ENCODE measurements around the gene LZTR1. TPM values are rescaled to one million over a fixed set of nuclear protein-coding genes. Genes with fewer than 3 reads are reported as not detected.

Gene LZTR1
- total RNA-seq, 1 experiment from 2014 or later: 37.2 TPM

- Mint-ChIP-seq H3K27me3 (ENCODE audit: insufficient read depth, unreplicated experiment) (no peaks in the 10 kb centered on the region), H3K4me3 (ENCODE audit: unreplicated experiment) (no peak overlapping the region), H3K27ac (ENCODE audit: unreplicated experiment) (no peak overlapping the region), H3K36me3 (ENCODE audit: insufficient read depth, unreplicated experiment) (no peaks in the 10 kb centered on the region), H3K4me1 (ENCODE audit: low read depth, unreplicated experiment) (no peaks in the 10 kb centered on the region), H3K9me3 (ENCODE audit: unreplicated experiment) (peaks cover 8% of the 10 kb centered on the region)
- no TSS peak for BruUV-seq (replicated peaks)
- no peak for DNase-seq
- H3K9me3 ChIP-seq: 0 out of 2 replicates have a peak, but pooled peaks cover 3% of the 10 kb centered on the region
- CTCF ChIA-PET: no interaction called here
- H3K27me3 ChIP-seq (replicated peaks; ENCODE audit: control insufficient read depth, insufficient read depth, low read length): no peaks in the 10 kb centered on the region; the same call in 1 of the 2 replicates
- POLR2A ChIA-PET: no interaction called here
- TF ChIP-seq CTCF (IDR thresholded peaks at IDR 0.05; ENCODE audit: insufficient read depth in 1 of 2, low read depth in 1 of 2, low read length in 1 of 2, severe bottlenecking in 1 of 2, unreplicated experiment in 1 of 2): no peak
- peaks cover 7% of the 10 kb centered on the region; the same call in 1 of the 2 replicates for H3K4me1 ChIP-seq
- intact Hi-C loops (cut with micrococcal nuclease; ENCODE audit: unreplicated experiment): no loop called here
- no peaks in the 10 kb centered on the region for H3K36me3 ChIP-seq (ENCODE audit: control insufficient read depth, insufficient read depth, low read length)
- H3K4me3 ChIP-seq (ENCODE audit: low read depth, low read length): no peak overlapping the region
Measured at GRCh38 chr22:20976291-20976877, 5.7 kb upstream of the LZTR1 start.

DNA sequence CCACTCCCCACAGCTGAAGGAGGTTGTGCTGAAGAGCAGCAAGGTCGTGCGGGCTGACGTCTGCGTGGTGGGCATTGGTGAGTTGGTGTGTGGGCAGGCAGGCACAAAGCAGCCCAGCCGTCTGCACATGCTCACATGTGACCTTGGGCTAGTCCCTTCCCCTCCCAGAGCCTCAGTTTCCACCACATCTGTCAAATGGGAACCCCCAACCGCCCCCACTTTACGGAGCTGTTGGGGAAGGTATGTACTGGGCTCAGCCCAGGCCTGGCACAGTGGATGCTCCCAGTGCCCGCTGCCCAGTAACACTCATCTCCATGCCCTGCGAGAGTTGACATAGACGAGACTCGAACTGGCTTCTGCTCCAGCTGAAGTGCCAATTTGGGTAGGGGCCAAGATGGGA is 5.1 kb upstream of the LZTR1 start:
- H3K27ac Mint-ChIP-seq (ENCODE audit: unreplicated experiment): no peak overlapping the region
- no peak for TF ChIP-seq CTCF (IDR thresholded peaks at IDR 0.05; ENCODE audit: insufficient read depth in 1 of 2, low read depth in 1 of 2, low read length in 1 of 2, severe bottlenecking in 1 of 2, unreplicated experiment in 1 of 2)
- H3K36me3 Mint-ChIP-seq (ENCODE audit: insufficient read depth, unreplicated experiment): peaks cover 5% of the 10 kb centered on the region
- Histone ChIP-seq H3K27me3 (replicated peaks; ENCODE audit: control insufficient read depth, insufficient read depth, low read length) (no peaks in the 10 kb centered on the region; the same call in 1 of the 2 replicates), H3K9me3 (0 out of 2 replicates have a peak, but pooled peaks cover 3% of the 10 kb centered on the region), H3K36me3 (ENCODE audit: control insufficient read depth, insufficient read depth, low read length) (no peaks in the 10 kb centered on the region), H3K4me1 (peaks cover 7% of the 10 kb centered on the region; the same call in 1 of the 2 replicates), H3K4me3 (ENCODE audit: low read depth, low read length) (no peak overlapping the region)
- peaks cover 8% of the 10 kb centered on the region for H3K9me3 Mint-ChIP-seq (ENCODE audit: unreplicated experiment)
- intact Hi-C loops (cut with micrococcal nuclease; ENCODE audit: unreplicated experiment): no loop called here
- BruUV-seq (replicated peaks): no TSS peak
- POLR2A ChIA-PET: no interaction called here
- H3K27me3 Mint-ChIP-seq (ENCODE audit: insufficient read depth, unreplicated experiment): no peaks in the 10 kb centered on the region
- no peak overlapping the region for H3K4me3 Mint-ChIP-seq (ENCODE audit: unreplicated experiment)
- CTCF ChIA-PET: no interaction called here
- no peak for DNase-seq
- no peaks in the 10 kb centered on the region for H3K4me1 Mint-ChIP-seq (ENCODE audit: low read depth, unreplicated experiment)

DNA sequence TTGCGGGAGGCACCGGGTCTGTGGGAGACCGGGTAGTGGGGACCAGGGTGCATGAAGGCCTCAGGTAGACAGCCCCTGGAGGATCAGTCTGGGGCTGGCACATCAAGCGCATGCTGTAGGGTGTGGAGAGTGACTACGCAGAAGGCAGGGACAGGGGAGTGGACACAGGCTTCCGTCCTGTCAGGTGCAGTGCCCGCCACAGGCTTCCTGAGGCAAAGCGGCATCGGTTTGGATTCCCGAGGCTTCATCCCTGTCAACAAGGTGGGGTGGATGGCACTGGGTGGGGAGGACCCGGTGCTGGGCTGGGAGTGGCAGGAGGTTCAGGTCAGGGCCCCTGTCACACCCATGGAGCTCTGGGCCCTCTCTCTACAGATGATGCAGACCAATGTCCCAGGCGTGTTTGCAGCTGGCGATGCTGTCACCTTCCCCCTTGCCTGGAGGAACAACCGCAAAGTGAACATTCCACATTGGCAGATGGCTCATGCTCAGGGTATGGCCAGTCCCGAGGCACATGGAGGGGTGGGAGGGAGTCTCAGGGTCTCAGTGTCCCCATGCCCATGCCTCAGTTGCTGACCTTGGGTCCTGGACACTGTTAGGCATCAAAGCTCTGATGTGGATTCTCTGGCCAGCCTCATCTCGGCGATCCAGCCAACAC is 4.5 kb upstream of the LZTR1 start:
- Mint-ChIP-seq H3K27me3 (ENCODE audit: insufficient read depth, unreplicated experiment) (no peaks in the 10 kb centered on the region), H3K27ac (ENCODE audit: unreplicated experiment) (no peak overlapping the region)
- CTCF ChIA-PET: no interaction called here

More for the DNA sequence above, 4.5 kb upstream of the LZTR1 start:
- H3K36me3 Mint-ChIP-seq (ENCODE audit: insufficient read depth, unreplicated experiment): peaks cover 8% of the 10 kb centered on the region
- no peaks in the 10 kb centered on the region for H3K4me1 Mint-ChIP-seq (ENCODE audit: low read depth, unreplicated experiment)
- H3K4me3 Mint-ChIP-seq (ENCODE audit: unreplicated experiment): no peak overlapping the region
- Histone ChIP-seq H3K27me3 (replicated peaks; ENCODE audit: control insufficient read depth, insufficient read depth, low read length) (no peaks in the 10 kb centered on the region; the same call in 1 of the 2 replicates), H3K36me3 (ENCODE audit: control insufficient read depth, insufficient read depth, low read length) (no peaks in the 10 kb centered on the region), H3K4me3 (ENCODE audit: low read depth, low read length) (no peak overlapping the region), H3K4me1 (peaks cover 7% of the 10 kb centered on the region; the same call in 1 of the 2 replicates), H3K9me3 (0 out of 2 replicates have a peak, but pooled peaks cover 3% of the 10 kb centered on the region)
- TF ChIP-seq CTCF (IDR thresholded peaks at IDR 0.05; ENCODE audit: insufficient read depth in 1 of 2, low read depth in 1 of 2, low read length in 1 of 2, severe bottlenecking in 1 of 2, unreplicated experiment in 1 of 2): no peak
- BruUV-seq (replicated peaks): no TSS peak
- POLR2A ChIA-PET: no interaction called here
- intact Hi-C loops (cut with micrococcal nuclease; ENCODE audit: unreplicated experiment): no loop called here
- no peak for DNase-seq
- peaks cover 8% of the 10 kb centered on the region for H3K9me3 Mint-ChIP-seq (ENCODE audit: unreplicated experiment)

All from Caco-2 (cell line).